HG03045 (cell line): Measurements from ENCODE around the gene MPPED2.

ENCODE experiments used
- ATAC-seq: cut with Tn5 transposase; IDR thresholded peaks from one replicate; pipeline ENCODE4 v1.9.1; 2021; ENCODE audit warnings: mild to moderate bottlenecking, moderate library complexity; ENCODE audit not compliant: unreplicated experiment

The MPPED2 gene

DNA sequence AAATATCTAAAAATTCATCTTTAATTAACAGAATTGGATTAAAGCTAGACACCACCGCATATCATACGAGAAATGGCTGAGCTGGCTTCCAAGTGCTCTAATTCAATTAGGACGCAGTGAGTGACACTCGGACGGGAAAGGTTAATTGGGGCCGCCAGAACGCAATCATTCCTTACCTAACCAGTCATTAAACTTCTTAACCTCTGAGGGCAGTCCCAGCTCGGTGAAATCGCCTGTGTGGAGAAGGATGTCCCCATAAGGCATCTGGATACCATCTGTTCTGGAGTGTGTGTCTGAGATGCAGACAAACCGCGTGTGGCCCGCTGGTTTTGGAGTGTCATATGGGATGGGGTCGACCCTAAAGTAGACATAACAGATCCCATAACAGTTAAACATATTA, 50.3 kb downstream of the MPPED2 start:
- no peak for ATAC-seq

DNA sequence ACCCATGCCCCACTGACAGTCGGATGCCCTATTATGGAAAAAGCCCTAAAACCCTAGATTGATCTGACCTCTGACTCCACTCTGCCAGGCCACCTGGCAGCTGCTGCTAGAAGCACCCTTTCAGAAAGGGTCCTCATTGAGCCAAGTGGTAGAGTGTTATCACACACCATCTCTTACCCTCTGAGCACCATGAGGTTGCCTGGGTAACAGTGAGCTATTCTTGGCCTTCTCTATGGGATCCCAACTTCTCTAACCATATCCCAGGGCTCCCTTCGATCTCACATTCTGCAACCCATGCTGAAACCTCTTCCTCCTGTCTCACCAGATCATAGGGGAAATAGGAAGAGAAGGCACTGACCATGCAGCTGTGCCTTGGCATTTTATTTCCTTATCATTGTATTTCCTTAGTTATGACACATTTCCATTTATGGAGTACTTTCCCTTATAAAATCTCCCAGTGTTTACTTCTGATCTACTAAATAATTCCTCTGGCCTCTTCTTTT, 52.7 kb downstream of the MPPED2 start:
- no peak for ATAC-seq

DNA sequence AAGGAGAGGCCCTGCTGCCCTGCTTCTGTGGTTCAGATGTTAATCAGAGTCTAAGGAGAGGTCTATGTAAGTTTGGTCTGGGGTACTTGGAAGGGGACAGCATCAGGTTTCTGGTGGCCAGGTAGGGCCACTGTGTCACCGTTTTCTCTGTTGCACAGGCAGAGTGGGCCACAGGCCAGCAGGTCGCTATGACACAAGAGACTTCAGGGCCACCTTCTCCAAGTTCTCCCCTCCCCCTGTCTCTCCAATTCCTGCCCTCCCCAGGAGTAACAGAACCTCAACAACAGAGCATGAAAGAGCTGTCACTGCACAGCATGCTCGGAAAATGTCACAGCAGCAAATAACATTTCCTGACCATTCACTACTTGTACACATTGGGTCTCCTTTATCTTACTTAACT, 58.6 kb downstream of the MPPED2 start:
- no peak for ATAC-seq

DNA sequence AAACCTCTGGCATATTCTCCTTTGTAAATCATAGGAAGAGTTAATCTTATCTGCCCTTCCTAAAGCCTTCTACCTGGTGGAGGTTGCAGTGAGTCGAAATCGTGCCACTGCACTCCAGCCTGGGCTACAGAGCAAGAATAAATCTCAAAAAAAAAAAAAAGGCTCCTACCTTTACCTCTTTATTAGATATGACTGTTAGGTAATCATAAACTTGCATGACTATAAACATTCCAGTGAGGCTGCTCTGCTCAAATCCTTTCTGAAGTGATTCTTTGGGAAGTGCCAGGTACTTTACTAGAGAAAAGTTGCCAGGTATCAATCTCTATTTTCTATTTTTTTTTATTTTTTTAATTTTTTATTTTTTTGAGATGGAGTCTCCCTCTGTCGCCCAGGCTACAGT, 59.6 kb downstream of the MPPED2 start:
- ATAC-seq, result no peak

DNA sequence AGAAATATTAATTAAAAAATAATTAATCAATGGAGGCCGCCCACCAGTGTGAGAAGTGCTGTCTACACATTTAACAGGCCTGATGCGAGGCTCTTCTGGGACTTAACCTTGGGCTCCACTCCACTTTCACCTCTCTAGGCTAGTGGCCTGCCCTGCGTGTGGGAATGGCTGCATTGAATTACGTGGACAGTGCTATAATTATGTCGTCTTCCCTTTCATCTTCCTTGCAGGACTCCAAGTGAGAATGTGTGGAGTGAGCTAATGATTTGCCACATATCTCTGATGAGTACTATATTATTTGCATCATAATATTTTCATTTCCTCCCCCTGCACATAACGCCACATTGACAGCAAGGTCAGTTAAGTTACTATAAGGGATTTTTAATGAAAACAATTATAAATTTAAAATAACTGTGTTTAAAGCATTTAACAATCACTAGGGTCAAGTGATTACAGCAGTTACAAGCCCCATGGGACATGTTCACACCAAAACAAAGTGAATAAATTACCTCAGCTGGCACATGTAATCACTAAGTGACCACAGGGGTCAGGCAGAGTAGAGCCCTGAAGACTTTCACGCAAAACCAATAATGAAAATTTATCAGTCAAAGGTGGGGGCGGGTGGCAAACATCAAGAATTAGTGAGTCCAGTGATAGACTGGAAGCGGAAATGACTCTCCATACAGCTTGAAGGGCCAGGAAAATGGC, 63.5 kb downstream of the MPPED2 start:
- ATAC-seq, result no peak

DNA sequence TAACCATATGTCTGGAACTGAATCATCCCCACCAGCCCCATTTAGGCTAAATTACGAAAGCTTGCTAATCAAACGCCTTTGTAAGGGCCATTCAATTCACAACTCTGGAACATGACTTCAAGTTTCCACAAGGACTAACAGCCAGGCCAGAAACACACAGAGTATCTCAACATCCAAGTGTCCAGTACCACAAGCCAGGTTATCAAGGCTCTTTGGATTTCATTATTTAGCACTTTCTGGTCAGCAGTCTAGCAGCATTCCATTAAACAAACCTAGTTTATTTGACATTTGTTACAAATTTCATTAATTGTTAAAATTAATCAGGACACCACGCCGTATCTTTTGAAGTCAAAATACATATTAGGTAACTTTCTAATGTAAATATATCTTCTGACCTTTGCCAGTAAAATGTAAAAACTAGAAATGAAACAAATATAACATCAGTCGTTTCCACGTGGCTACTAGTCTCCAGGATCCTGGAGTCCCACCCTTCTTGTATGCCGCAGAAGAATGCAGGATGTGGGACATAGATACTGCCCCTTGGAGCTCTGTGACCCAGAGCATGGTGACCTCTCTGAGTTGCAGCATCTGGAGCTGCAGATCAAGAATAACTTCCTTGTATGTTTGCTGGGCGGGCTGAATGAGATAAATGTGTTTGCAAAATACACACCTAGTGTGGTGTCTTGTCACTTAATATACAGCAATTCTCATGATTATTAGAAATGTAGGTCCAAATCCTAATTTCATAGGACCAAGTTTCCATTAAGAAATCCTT, 64.7 kb downstream of the MPPED2 start:
- no peak for ATAC-seq

DNA sequence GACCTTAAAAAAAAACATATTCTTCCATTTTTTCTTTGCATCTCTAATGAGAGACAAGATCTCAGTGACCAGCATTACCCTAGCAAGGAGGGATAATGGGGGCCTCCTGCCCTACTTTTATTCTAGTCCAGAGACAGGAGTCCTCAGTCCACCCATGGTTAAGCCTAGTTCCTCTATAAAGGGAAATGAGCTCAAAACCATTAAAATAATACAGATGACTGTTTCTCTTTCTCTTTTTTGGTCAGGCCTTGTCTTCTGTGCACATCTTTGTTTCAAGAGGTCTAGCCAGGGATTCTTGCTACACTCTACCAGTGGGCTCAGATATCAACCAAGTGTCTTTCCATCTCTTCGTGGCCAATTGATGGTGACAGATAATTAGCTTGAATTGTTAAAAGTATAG, 73.1 kb downstream of the MPPED2 start:
- no peak for ATAC-seq

DNA sequence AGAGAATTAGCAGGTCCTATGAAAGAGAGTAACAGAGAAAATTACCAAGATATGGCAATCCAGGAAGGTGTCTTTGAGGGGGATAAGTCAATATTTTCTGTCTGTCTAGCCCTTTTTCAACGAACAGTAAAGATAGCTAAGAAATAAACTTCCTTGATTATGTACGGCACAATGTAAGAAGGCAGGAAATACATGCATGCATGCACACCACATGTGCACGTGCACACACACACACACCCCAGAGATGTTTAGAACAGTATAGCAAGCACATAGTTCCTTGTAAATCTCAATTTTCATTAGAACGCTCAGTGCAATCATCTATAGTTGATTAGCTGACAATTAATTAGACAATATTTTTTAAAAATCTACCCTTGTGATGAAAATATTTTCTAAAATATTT, 74.7 kb downstream of the MPPED2 start:
- no peak for ATAC-seq

DNA sequence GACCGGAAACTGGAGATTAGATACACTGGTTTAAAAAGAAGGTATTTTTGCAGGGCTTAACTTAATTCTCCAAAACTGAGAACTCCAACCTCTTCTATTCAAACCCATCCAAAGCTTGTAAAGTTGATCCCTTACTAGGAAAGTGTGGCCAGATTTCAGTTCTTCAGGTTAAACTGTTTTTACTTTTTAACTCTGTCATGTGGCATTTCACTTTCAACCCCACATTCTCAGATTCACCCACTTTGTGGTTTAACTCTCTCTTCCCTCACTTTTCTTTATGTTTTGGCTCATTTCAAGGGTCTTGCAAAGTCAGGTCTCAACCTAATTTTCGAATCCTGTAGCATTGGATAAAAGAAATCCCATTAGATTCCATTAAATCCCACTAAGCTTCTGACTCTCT, 75.4 kb downstream of the MPPED2 start:
- ATAC-seq, result no peak

DNA sequence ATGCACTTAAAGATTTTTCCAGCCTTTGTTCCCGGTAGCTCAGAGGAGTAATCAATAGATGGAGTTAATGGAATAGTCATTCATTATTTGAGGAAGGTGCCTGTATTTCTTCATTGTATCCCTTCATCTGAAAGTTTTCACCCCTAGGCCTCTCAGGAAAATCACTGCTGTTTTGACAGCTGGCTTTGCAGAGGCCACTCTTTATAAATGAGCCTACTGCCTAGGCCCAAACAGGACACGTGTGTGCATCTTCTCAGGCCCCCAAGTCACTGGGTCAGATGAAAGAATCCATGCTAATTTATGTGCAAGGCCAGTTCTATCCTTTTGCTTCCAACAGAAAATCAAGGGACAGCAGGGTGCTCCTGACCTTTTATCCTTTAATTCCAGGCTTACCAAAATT, 76.8 kb downstream of the MPPED2 start:
- ATAC-seq, result no peak

DNA sequence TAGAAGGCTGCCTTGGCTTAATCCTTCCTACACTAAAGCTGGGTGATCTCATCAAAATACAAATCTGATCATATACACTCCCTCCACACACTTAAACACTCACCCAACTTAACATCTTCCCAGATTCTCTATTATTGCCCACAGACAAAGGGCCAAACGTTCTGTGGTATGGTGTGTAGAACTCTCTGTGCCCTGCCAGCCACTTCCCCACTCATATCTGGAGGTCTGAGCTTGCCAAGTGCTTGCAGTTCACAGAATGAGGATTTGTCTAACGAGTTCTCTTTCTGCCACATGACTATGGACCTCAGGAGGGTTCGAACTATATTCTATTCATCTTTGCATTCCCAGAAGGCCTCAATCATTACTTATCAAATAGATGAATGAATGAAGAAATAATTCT, 77.6 kb downstream of the MPPED2 start:
- ATAC-seq, result no peak

DNA sequence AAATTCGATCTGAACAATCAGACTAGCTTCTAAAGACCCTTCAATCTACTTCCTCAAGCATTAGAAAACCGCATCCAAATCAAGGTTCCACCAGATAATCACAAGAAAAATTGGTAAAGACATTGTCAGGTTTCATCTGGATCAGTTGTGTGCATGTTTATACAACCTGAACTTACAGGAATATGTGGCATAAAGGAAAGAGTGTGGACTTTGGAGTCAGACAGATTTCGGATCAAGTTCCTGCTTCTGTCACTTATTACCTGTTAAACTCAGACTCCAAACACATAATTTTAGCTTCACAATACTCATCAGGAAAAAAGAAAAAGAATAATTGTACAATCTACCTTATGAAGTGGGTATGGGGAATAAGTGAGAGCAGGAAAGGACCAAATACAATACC, 80.5 kb downstream of the MPPED2 start:
- ATAC-seq, result no peak

DNA sequence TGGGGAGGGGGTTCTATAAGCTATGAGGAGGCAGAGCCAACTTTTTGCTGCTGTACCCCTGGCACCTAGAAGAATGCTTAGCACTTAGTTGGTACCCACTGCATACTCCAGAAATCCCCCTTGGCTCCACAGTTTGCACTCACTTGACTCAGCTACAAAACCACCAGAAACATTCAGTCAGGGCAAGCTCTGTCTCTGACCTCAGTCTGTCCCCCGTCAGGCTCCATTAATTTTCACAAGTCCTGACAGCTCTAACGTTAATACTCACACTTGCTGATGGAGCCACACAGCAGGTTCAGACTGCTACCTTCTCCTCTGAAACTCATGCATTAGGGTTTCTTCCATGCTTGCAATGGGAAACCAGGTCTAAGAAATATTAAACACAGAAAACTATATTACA, 81.7 kb downstream of the MPPED2 start:
- ATAC-seq, result no peak

DNA sequence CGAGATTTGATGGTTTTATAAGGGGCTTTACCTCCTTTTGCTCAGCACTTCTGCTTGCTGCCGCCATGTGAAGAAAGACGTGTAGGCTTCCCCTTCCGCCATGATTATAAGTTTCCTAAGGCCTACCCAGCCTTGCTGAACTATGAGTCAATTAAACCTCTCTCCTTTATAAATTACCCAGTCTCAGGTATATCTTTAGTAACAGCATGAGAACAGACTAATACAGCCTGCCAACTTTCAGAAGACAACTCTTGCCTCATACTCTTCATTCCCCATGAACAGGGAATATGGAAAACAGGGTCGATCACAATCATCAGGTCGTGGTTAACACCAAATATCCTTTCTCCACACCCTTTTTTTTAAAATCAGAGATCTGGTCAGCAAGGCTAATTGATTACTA, 83.0 kb downstream of the MPPED2 start:
- ATAC-seq, result no peak

DNA sequence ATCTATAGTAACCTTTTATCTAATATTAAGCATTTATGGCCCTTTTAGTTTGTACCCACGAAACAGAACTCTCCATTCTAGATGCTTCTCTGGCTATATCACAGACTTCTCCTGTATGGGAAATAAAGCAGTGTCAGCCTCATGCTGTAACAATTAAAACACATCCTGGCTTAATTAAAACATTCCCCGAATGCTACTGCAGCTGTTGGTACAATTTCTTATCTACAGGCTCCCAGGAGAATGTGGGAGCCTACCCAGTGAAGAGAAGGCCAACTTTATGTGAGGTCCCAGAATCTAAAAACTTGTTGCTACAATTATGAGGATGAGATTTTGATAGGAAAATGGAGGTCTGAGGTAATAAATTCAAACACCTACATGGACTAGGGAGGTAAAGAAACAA, 83.8 kb downstream of the MPPED2 start:
- ATAC-seq, result no peak

DNA sequence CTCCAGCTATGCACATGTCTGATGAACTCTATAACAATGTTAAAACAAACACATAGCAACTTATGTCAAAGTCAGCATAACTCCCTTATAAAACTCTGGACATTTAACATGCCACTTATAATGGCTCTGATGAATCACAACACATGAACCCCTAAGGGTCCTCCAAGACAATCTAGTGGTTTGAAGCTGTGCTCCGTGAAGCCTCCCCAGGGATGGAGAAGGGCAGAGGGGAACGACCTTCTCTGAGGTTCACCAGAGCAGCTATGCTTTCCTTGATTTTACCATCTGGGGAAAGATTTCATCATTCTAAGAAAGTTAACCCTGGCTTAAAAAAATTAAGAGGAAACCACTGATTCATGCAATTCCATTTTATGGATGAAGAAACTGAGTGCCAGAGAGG, 84.4 kb downstream of the MPPED2 start:
- ATAC-seq, result no peak

DNA sequence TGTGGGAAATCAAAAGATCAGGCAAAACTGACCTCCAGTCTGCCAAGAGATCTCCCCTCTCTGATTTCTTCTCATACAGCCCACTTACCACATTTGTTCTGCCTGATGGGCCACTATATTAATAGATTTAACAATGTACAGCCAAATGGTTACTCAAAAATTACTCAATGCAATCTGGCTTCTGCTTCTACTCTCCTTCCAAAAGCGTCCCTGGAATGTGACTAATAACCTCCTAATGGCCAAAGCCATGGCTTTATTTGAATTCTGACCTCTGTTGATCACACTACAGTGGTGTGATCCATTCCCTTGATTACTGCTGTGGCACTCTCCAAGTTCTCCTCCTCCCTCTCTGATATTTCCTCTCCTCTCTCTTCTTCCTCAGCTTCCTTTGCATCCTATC, 86.2 kb downstream of the MPPED2 start:
- no peak for ATAC-seq

DNA sequence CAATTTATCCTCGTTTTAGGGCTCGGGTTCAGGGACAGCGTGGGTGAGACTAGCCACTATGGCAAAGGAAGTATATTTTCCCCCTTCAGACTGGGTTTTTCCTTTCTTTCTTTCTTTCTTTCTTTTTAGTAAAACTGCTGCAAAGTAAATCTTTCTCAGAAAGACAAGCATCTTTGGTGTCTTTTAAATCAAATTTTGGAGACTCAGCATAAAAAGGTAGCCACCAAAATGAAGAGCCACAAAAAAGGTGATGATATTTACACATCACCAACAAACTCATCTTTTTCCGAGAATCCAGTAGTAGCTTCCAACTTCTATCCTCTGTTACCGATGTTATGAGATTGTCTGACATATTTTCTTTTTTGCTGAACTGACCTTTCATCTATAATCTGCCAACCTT, 88.6 kb downstream of the MPPED2 start:
- ATAC-seq, result no peak

DNA sequence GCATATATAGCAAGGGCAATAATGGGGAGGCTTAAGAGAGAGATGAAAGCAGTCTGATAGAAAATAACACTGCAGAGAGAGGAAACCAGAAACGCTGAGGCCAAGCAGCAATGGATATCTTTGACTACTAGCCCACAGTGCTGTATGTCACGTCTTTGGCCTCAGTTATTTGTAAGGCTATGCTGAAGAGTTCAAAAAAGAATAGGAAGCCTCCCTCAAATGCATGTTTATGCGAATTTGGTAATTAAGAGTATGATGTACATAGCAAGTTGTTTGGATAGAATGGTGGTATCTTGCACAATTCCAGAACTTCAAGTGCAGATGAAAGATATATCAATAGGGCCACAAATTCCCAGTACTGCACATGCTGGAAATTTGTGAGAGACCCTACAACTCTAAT, 89.2 kb downstream of the MPPED2 start:
- ATAC-seq, result no peak

DNA sequence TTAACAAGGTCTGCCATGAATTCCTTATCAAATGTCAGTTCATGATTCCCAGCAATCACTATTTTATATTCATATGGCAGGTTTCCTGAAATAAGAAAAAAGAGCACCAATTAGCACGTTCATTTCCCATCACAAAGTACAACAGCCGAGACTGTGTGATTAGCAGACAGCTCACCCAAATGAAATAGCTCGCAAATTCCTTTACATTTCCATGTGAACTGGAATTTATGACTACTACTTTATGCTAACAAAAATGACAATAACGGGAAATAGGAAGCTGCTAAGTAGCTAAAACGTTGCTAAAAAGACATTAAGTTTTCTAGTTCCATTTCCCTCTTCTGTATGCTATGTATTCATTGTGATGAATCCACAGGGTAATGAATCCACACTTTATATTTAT, 90.7 kb downstream of the MPPED2 start:
- ATAC-seq, result no peak

DNA sequence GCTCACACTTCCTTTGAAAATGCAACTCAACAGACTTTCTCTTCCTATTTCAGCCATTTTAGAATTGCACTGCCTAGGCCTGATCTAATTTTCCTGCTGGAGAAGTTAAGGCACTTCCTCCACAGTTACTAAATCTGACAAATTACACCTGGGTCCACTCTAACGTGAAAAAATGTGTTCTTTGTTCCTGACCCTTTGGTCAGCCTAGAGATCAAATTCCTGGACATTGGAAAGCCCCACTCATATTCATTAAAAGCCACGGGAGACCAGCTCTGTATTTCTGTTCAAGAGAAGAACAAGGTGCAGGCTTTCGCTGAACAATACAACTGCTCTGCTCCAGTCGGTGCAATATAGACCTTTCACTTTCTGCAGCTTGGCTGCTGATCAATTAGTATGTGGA, 96.6 kb downstream of the MPPED2 start:
- no peak for ATAC-seq

DNA sequence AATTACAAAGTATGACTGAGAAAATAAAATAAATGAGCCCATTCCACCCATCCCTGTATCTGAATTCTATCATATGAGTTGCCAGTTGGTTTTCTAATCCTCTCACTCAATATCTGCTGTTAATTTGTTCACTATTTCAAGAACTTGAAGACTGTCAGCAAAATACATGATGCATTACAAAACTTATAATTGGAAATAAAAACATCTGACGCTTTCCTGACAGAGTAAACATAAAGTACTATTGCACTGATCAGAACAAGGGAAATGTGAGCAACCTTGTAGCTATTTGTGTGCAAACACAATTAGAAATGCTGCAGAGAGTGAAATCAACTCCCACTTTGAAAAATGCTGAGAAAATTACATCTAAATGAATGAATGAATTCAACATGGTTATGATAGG, 97.1 kb downstream of the MPPED2 start:
- no peak for ATAC-seq
